HepG2 (cell line): ENCODE data around the gene INHBE. TPM values are rescaled to one million over a fixed set of nuclear protein-coding genes. Genes with fewer than 3 reads are reported as not detected.

Experiments
- CEBPG ChIP-seq: IDR thresholded peaks from 2 replicates; pipeline ENCODE4 v1.6.1; 2016
- HDAC1 ChIP-seq: sonication (generic); formaldehyde crosslinking; IDR thresholded peaks from 2 replicates; pipeline ENCODE4 v1.5.1; 2020; ENCODE audit warnings: mild to moderate bottlenecking, missing genetic modification reagents
- HDAC2 ChIP-seq: sonication (generic); formaldehyde crosslinking; IDR thresholded peaks from 2 replicates; pipeline ENCODE4 v1.4.0; 2020; ENCODE audit warnings: missing genetic modification reagents
- IRF2 ChIP-seq: IDR thresholded peaks from 2 replicates; pipeline ENCODE4 v1.6.1; 2018; ENCODE audit warnings: missing genetic modification reagents, missing compliant biosample characterization
- ISL2 ChIP-seq: sonication (generic); formaldehyde crosslinking; IDR thresholded peaks from 2 replicates; pipeline ENCODE4 v1.5.0; 2020; ENCODE audit warnings: missing genetic modification reagents
- KLF13 ChIP-seq: sonication (generic); formaldehyde crosslinking; IDR thresholded peaks from 2 replicates; pipeline ENCODE4 v1.4.0; 2020; ENCODE audit warnings: mild to moderate bottlenecking, missing genetic modification reagents
- MBD4 ChIP-seq: IDR thresholded peaks from 2 replicates; pipeline ENCODE4 v1.6.1; 2012; ENCODE audit warnings: low read length, inconsistent platforms, borderline replicate concordance
- PHF5A ChIP-seq: IDR thresholded peaks from one replicate; pipeline ENCODE4 v1.6.1; 2018; ENCODE audit warnings: low read depth, missing genetic modification reagents; ENCODE audit not compliant: unreplicated experiment
- PRDM4 ChIP-seq: sonication (generic); formaldehyde crosslinking; IDR thresholded peaks from 2 replicates; pipeline ENCODE4 v1.9.0; 2021; ENCODE audit warnings: missing genetic modification reagents, borderline replicate concordance
- PTBP1 ChIP-seq: fragments of 200-400 bp; formaldehyde crosslinking; IDR thresholded peaks from 2 replicates; pipeline ENCODE4 v1.6.1; 2018; ENCODE audit warnings: low read length, low read depth; ENCODE audit not compliant: poor library complexity, severe bottlenecking
- RARG ChIP-seq: sonication (generic); formaldehyde crosslinking; IDR thresholded peaks from 2 replicates; pipeline ENCODE4 v1.4.0; 2020; ENCODE audit warnings: low read depth, mild to moderate bottlenecking, missing genetic modification reagents
- SRSF1 ChIP-seq: fragments of 200-400 bp; formaldehyde crosslinking; optimal IDR thresholded peaks from 2 replicates; pipeline ENCODE3; 2017; ENCODE audit warnings: mild to moderate bottlenecking, low read depth, low read length, moderate library complexity
- TARDBP ChIP-seq: sonication (generic); formaldehyde crosslinking; IDR thresholded peaks from 2 replicates; pipeline ENCODE4 v1.8.0; 2022; ENCODE audit warnings: mild to moderate bottlenecking, missing genetic modification reagents
- ZNF20 ChIP-seq: sonication (generic); formaldehyde crosslinking; IDR thresholded peaks from 2 replicates; pipeline ENCODE4 v1.4.0; 2020; ENCODE audit warnings: mild to moderate bottlenecking, moderate library complexity, missing genetic modification reagents
- ZNF263 ChIP-seq: sonication (generic); formaldehyde crosslinking; IDR thresholded peaks from 2 replicates; pipeline ENCODE4 v1.4.0; 2020; ENCODE audit warnings: missing genetic modification reagents
- ZNF318 ChIP-seq: sonication (generic); formaldehyde crosslinking; IDR thresholded peaks from 2 replicates; pipeline ENCODE4 v1.4.0; 2020; ENCODE audit warnings: mild to moderate bottlenecking, missing genetic modification reagents
- ZNF746 ChIP-seq: sonication (generic); formaldehyde crosslinking; IDR thresholded peaks from 2 replicates; pipeline ENCODE4 v1.8.0; 2022; ENCODE audit warnings: mild to moderate bottlenecking, missing genetic modification reagents
- ZNF775 ChIP-seq: sonication (generic); formaldehyde crosslinking; IDR thresholded peaks from 2 replicates; pipeline ENCODE4 v1.4.0; 2020; ENCODE audit warnings: missing genetic modification reagents, mild to moderate bottlenecking, moderate library complexity, borderline replicate concordance
- polyA plus RNA-seq, 8 experiments: library from polyadenylated mRNA; depleted of rRNA in 3 of 8; stranded (reverse) in 7 of 8; unstranded in 1 of 8; fragments of >200 nt; fragmentation: Illumina TruSeq in 4 of 8; extraction: Trizol in 4 of 8; gene quantifications; 2 replicates each; pipeline versions ENCODE4 v1.2.1 to v1.2.3, GENCODE V29; 2011 to 2016; ENCODE audit warnings: low read depth in 4 of 8, missing spikeins in 1 of 8, mixed read lengths in 1 of 8; ENCODE audit not compliant: insufficient read depth in 1 of 8
- total RNA-seq, 5 experiments: library from RNA; depleted of rRNA; stranded (reverse); fragments of >200 nt; fragmentation: Illumina TruSeq; extraction: Trizol; gene quantifications; 2 replicates each; pipeline ENCODE4 v1.2.3, GENCODE V29; 2016; ENCODE audit warnings: low read depth in 1 of 5
- TF ChIP-seq, protein P1 (sequence below): IDR thresholded peaks from 2 replicates; pipeline ENCODE4 v1.6.1; 2016; ENCODE audit warnings: mild to moderate bottlenecking

The INHBE gene
- total and polyA plus RNA-seq, 2 of the 13 experiments (the other 11 are each of a cell fraction or from before 2014, with no cell fraction given), result 17.0 to 32.0 TPM

GRCh38 chr12:57456145-57456700 is 1.1 kb downstream of the INHBE start (continued):
- TF ChIP-seq PHF5A (CRISPR knock-in tag) (peak; percentile 55), RARG (CRISPR knock-in tag) (no peak), ISL2 (CRISPR knock-in tag) (0 out of 2 replicates have a peak, but pooled peaks have one; percentile 20), TARDBP (CRISPR knock-in tag) (0 out of 2 replicates have a peak, but pooled peaks have one; percentile 25), MBD4 (no peak), PTBP1 (no peak), ZNF318 (CRISPR knock-in tag) (no peak), HDAC2 (CRISPR knock-in tag) (peak; percentile 54; the same call in 1 of the 2 replicates), CEBPG (CRISPR knock-in tag) (0 out of 2 replicates have a peak, but pooled peaks have one; percentile 9), IRF2 (CRISPR knock-in tag) (0 out of 2 replicates have a peak, but pooled peaks have one; percentile 23), ZNF20 (no peak), HDAC1 (CRISPR knock-in tag) (peak; percentile 11; the same call in 1 of the 2 replicates), PRDM4 (no peak), ZNF263 (peak; percentile 66; the same call in 1 of the 2 replicates), ZNF746 (CRISPR knock-in tag) (no peak), ZNF775 (CRISPR knock-in tag) (no peak), SRSF1 (no peak), KLF13 (CRISPR knock-in tag) (0 out of 2 replicates have a peak, but pooled peaks have one; percentile 8)
- TF ChIP-seq, protein P1, sequence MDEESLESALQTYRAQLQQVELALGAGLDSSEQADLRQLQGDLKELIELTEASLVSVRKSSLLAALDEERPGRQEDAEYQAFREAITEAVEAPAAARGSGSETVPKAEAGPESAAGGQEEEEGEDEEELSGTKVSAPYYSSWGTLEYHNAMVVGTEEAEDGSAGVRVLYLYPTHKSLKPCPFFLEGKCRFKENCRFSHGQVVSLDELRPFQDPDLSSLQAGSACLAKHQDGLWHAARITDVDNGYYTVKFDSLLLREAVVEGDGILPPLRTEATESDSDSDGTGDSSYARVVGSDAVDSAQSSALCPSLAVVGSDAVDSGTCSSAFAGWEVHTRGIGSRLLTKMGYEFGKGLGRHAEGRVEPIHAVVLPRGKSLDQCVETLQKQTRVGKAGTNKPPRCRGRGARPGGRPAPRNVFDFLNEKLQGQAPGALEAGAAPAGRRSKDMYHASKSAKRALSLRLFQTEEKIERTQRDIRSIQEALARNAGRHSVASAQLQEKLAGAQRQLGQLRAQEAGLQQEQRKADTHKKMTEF (CRISPR knock-in tag), result no peak
